Measurements from ENCODE around the gene ABR.

Gene ABR

DNA sequence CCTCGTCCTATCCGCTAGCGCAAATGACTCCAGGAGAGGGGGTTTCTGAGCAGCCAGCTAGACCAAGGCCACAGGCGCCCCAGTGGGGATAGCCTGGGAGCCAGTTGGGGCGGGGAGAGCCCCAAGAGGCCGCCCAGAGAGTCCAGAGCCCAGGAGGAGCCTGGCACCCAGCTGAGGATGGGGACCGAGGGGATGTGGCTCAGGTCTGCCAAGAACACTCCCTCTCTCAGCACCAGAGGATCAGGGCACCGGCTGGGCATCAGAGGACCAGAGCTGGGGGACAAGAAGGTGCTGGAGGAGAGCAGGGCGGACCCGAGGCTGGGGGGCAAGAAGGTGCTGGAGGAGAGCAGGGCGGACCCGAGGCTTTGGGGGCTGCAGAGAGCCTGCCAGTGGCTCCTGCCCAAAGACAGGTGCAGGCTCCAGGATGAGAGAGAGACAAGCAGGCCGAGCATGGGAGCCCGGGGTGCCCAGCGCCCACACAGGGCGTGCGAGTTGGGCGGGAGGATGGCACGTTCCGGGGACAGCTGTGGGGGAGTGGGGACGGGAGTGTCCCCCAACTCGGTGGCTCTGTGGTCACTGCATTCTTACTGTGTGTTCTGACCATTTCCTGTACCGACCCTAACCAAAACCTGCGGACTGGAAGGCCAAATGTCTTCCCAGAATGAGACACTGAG lies 143.5 kb downstream of the ABR start:
- no peak overlapping the region for H3K27ac ChIP-seq (ENCODE audit: low read length)
- H3K9me3 ChIP-seq (replicated peaks; ENCODE audit: insufficient read depth, low read length), result no peaks in the 10 kb centered on the region
- H3K27me3 ChIP-seq (replicated peaks; ENCODE audit: insufficient read depth, low read length), result no peaks in the 10 kb centered on the region
- H3K9me2 ChIP-seq (replicated peaks; ENCODE audit: insufficient read depth, low read length), result no peaks in the 10 kb centered on the region
- no peaks in the 10 kb centered on the region for H4K20me1 ChIP-seq (ENCODE audit: insufficient read depth, low read length)
- no peak for TF ChIP-seq EZH2 (optimal IDR thresholded peaks at IDR 0.05; ENCODE audit: low read depth, low read length)
- no peak overlapping the region for H3K4me3 ChIP-seq (ENCODE audit: low read length)
- H3K4me2 ChIP-seq (ENCODE audit: low read depth, low read length), result no peak overlapping the region
- no peaks in the 10 kb centered on the region for H3K36me3 ChIP-seq (replicated peaks; ENCODE audit: insufficient read depth, low read length)
- DNase-seq, result no peak
- no peaks in the 10 kb centered on the region for H3F3A ChIP-seq (ENCODE audit: insufficient read depth, low read length)
- peaks cover 8% of the 10 kb centered on the region; the same call in 1 of the 2 replicates for H3K79me2 ChIP-seq (ENCODE audit: low read length)
- H3K4me1 ChIP-seq (ENCODE audit: low read length), result no peaks in the 10 kb centered on the region
- H2AFZ ChIP-seq (ENCODE audit: low read length), result no peak overlapping the region
- no peak overlapping the region for H3K9ac ChIP-seq (ENCODE audit: low read length)

DNA sequence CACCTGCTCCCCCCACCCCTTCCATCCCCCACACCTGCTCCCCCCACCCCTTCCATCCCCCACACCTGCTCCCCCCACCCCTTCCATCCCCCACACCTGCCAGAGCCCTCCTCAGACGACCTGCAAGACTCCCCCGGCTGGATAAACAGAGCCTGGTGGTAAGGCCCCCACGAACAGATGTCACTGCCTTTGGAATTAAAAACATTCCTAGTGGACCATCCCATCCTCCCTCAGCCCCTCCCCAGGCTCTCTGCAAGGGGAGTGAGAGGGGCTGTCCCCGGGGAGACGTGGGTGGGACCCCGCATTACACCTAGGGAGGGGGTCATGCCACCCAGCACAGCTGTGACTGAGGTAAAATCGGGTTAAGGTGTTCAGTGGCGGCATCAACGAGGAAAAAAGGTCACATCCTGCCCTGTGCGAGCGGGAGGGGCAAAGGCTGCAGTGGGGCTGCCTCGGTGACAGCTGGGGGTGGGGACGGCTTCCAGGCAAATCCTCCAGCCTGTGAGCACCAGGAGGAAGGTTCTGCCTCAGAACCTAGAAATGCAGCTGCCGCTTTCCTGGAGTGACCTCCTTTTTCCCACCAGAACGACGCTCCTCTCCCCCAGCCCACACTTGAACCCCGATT lies 144.1 kb downstream of the ABR start:
- H3K4me2 ChIP-seq (ENCODE audit: low read depth, low read length), result no peak overlapping the region
- TF ChIP-seq, protein P1, sequence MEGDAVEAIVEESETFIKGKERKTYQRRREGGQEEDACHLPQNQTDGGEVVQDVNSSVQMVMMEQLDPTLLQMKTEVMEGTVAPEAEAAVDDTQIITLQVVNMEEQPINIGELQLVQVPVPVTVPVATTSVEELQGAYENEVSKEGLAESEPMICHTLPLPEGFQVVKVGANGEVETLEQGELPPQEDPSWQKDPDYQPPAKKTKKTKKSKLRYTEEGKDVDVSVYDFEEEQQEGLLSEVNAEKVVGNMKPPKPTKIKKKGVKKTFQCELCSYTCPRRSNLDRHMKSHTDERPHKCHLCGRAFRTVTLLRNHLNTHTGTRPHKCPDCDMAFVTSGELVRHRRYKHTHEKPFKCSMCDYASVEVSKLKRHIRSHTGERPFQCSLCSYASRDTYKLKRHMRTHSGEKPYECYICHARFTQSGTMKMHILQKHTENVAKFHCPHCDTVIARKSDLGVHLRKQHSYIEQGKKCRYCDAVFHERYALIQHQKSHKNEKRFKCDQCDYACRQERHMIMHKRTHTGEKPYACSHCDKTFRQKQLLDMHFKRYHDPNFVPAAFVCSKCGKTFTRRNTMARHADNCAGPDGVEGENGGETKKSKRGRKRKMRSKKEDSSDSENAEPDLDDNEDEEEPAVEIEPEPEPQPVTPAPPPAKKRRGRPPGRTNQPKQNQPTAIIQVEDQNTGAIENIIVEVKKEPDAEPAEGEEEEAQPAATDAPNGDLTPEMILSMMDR (IDR thresholded peaks at IDR 0.05; ENCODE audit: low read length), result no peak
- TF ChIP-seq EZH2 (optimal IDR thresholded peaks at IDR 0.05; ENCODE audit: low read depth, low read length) (no peak), EZH2phosphoT487 (IDR thresholded peaks at IDR 0.05; ENCODE audit: low read length) (no peak)
- DNase-seq, result no peak

DNA sequence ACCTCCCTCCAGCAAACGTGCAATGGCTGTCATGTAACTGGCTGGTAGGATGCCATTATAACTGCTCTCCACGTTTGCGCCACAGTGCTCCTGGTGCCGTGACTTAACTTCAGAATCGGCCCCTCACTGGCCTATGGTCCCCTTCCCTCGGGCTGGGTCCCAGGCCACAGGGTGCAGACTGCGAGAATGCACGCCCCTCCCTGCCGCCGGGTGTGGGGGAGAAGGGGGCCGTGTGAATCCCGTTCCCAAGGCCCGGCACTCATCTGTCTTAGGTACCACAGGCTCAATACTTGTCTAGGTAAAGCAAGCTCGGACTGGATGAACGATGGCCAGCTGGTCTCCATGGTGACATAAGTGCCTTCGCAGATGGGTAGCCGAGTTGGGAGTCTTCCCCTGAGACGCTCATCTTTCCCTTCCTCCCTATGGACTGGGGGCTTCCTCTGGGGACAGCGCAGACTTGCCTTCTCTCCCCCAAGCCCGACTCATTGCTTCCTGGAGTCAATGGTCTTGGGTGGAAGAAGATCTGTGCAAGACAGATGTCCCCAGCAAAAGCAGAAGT lies 145.1 kb downstream of the ABR start:
- Histone ChIP-seq H3K9ac (ENCODE audit: low read length) (no peak overlapping the region), H3K9me3 (replicated peaks; ENCODE audit: insufficient read depth, low read length) (no peaks in the 10 kb centered on the region), H3F3A (ENCODE audit: insufficient read depth, low read length) (no peaks in the 10 kb centered on the region), H3K27me3 (replicated peaks; ENCODE audit: insufficient read depth, low read length) (no peaks in the 10 kb centered on the region), H4K20me1 (ENCODE audit: insufficient read depth, low read length) (no peaks in the 10 kb centered on the region), H3K4me2 (ENCODE audit: low read depth, low read length) (no peak overlapping the region), H2AFZ (ENCODE audit: low read length) (no peak overlapping the region), H3K4me3 (ENCODE audit: low read length) (no peak overlapping the region), H3K36me3 (replicated peaks; ENCODE audit: insufficient read depth, low read length) (no peaks in the 10 kb centered on the region), H3K27ac (ENCODE audit: low read length) (no peak overlapping the region), H3K79me2 (ENCODE audit: low read length) (peaks cover 3% of the 10 kb centered on the region; the same call in 1 of the 2 replicates), H3K4me1 (ENCODE audit: low read length) (no peaks in the 10 kb centered on the region), H3K9me2 (replicated peaks; ENCODE audit: insufficient read depth, low read length) (no peaks in the 10 kb centered on the region)
- TF ChIP-seq EZH2phosphoT487 (IDR thresholded peaks at IDR 0.05; ENCODE audit: low read length), result no peak
- no peak for TF ChIP-seq EZH2 (optimal IDR thresholded peaks at IDR 0.05; ENCODE audit: low read depth, low read length)
- TF ChIP-seq, protein P1 (IDR thresholded peaks at IDR 0.05; ENCODE audit: low read length), result no peak
- no peak for DNase-seq

More for the DNA sequence above, 144.1 kb downstream of the ABR start:
- Histone ChIP-seq H3K27me3 (replicated peaks; ENCODE audit: insufficient read depth, low read length) (no peaks in the 10 kb centered on the region), H3K4me3 (ENCODE audit: low read length) (no peak overlapping the region), H2AFZ (ENCODE audit: low read length) (no peak overlapping the region), H3K9me3 (replicated peaks; ENCODE audit: insufficient read depth, low read length) (no peaks in the 10 kb centered on the region), H3K9ac (ENCODE audit: low read length) (no peak overlapping the region), H3K4me1 (ENCODE audit: low read length) (no peaks in the 10 kb centered on the region), H3K9me2 (replicated peaks; ENCODE audit: insufficient read depth, low read length) (no peaks in the 10 kb centered on the region), H3K36me3 (replicated peaks; ENCODE audit: insufficient read depth, low read length) (no peaks in the 10 kb centered on the region), H3F3A (ENCODE audit: insufficient read depth, low read length) (no peaks in the 10 kb centered on the region), H4K20me1 (ENCODE audit: insufficient read depth, low read length) (no peaks in the 10 kb centered on the region), H3K27ac (ENCODE audit: low read length) (no peak overlapping the region), H3K79me2 (ENCODE audit: low read length) (peaks cover 8% of the 10 kb centered on the region; the same call in 1 of the 2 replicates)

Measured in MM.1S (cell line).